Loucy (cell line): ENCODE results near the gene FAM114A2.
A peak's percentile ranks its signal among the peaks of the same experiment; 100 is the strongest.

Experiments used
- H2AFZ ChIP-seq: fragments of 200-600 bp; sonication (generic); 2 replicates; pipeline ENCODE4 v1.6.0; 2016; ENCODE audit warnings: antibody characterized with exemption, mild to moderate bottlenecking, low read length, moderate library complexity
- H3F3A ChIP-seq: fragments of 200-600 bp; 2 replicates; pipeline ENCODE4 v1.6.0; 2016; ENCODE audit warnings: antibody characterized with exemption, low read depth, mild to moderate bottlenecking
- H3K27me3 ChIP-seq: fragments of 200-600 bp; sonication (generic); 2 replicates; pipeline ENCODE4 v1.6.1; 2014; ENCODE audit warnings: low read length, mild to moderate bottlenecking; ENCODE audit not compliant: insufficient read depth, poor library complexity, severe bottlenecking
- H3K36me3 ChIP-seq: fragments of 200-600 bp; sonication (generic); 2 replicates; pipeline ENCODE4 v1.6.1; 2016; ENCODE audit warnings: low read length; ENCODE audit not compliant: insufficient read depth
- H3K4me1 ChIP-seq: fragments of 200-600 bp; sonication (generic); 2 replicates; pipeline ENCODE4 v1.5.1; 2014; ENCODE audit warnings: low read length, mild to moderate bottlenecking; ENCODE audit not compliant: insufficient read depth, poor library complexity, severe bottlenecking
- H3K4me2 ChIP-seq: fragments of 200-600 bp; sonication (generic); 2 replicates; pipeline ENCODE4 v1.6.0; 2014; ENCODE audit warnings: antibody characterized with exemption, low read length, low read depth, mild to moderate bottlenecking; ENCODE audit not compliant: poor library complexity, severe bottlenecking
- H3K4me3 ChIP-seq: fragments of 200-600 bp; sonication (generic); 2 replicates; pipeline ENCODE4 v1.5.1; 2014; ENCODE audit warnings: low read length, mild to moderate bottlenecking, mixed read lengths; ENCODE audit not compliant: poor library complexity, severe bottlenecking
- H3K79me2 ChIP-seq: fragments of 200-600 bp; sonication (generic); 2 replicates; pipeline ENCODE4 v1.6.1; 2014; ENCODE audit warnings: low read length; ENCODE audit not compliant: insufficient read depth
- H3K9ac ChIP-seq: fragments of 200-600 bp; sonication (generic); 2 replicates; pipeline ENCODE4 v1.6.0; 2014; ENCODE audit warnings: mild to moderate bottlenecking, low read depth, low read length, moderate library complexity; ENCODE audit not compliant: poor library complexity, severe bottlenecking
- H3K9me2 ChIP-seq: fragments of 200-600 bp; sonication (generic); replicated peaks from 2 replicates; pipeline ENCODE4 v1.6.1; 2016; ENCODE audit warnings: low read depth, low read length, mixed read lengths
- H3K9me3 ChIP-seq: fragments of 200-600 bp; sonication (generic); 2 replicates; pipeline ENCODE4 v1.6.1; 2014; ENCODE audit warnings: mild to moderate bottlenecking, antibody characterized with exemption, low read length, low read depth; ENCODE audit not compliant: insufficient read depth
- H4K20me1 ChIP-seq: fragments of 200-600 bp; sonication (generic); 2 replicates; pipeline ENCODE4 v1.6.0; 2014; ENCODE audit warnings: antibody characterized with exemption, low read length, mild to moderate bottlenecking; ENCODE audit not compliant: insufficient read depth, poor library complexity, severe bottlenecking
- CTCF ChIP-seq: fragments of 200-600 bp; sonication (generic); conservative IDR thresholded peaks from 2 replicates; pipeline ENCODE4 v1.5.1; 2014; ENCODE audit warnings: mild to moderate bottlenecking, antibody characterized with exemption, low read length
- EZH2phosphoT487 ChIP-seq: fragments of 200-600 bp; IDR thresholded peaks from 2 replicates; pipeline ENCODE4 v1.6.1; 2018; ENCODE audit warnings: antibody characterized with exemption, mild to moderate bottlenecking, moderate library complexity, borderline replicate concordance

FAM114A2 gene

GRCh38 chr5:153964880-153965645 is 73.6 kb downstream of the FAM114A2 start:
- Histone ChIP-seq H3K4me3 (no peak overlapping the region), H2AFZ (peak overlapping the region; percentile 67; the same call in 1 of the 2 replicates), H3F3A (no peaks in the 10 kb centered on the region), H3K27me3 (no peaks in the 10 kb centered on the region), H3K79me2 (no peaks in the 10 kb centered on the region), H3K9ac (no peak overlapping the region), H3K36me3 (no peaks in the 10 kb centered on the region), H3K9me2 (no peaks in the 10 kb centered on the region), H3K9me3 (no peaks in the 10 kb centered on the region), H4K20me1 (no peaks in the 10 kb centered on the region), H3K4me2 (peak overlapping the region; percentile 48), H3K4me1 (peaks cover 14% of the 10 kb centered on the region)
- TF ChIP-seq EZH2phosphoT487 (no peak), CTCF (peak; percentile 74)

- no peaks in the 10 kb centered on the region for H4K20me1 ChIP-seq
- no peak overlapping the region for H3K9ac ChIP-seq
- no peak for TF ChIP-seq EZH2phosphoT487
- TF ChIP-seq CTCF, result no peak
- no peak overlapping the region for H3K4me3 ChIP-seq
- no peaks in the 10 kb centered on the region for H3K27me3 ChIP-seq
- H3K79me2 ChIP-seq, result no peaks in the 10 kb centered on the region
- no peaks in the 10 kb centered on the region for H3F3A ChIP-seq
- H3K4me2 ChIP-seq, result peak overlapping the region; percentile 48
- peaks cover 18% of the 10 kb centered on the region for H3K4me1 ChIP-seq
- no peaks in the 10 kb centered on the region for H3K9me3 ChIP-seq
- H2AFZ ChIP-seq, result peak overlapping the region; percentile 67; the same call in 1 of the 2 replicates
- H3K9me2 ChIP-seq, result no peaks in the 10 kb centered on the region
- no peaks in the 10 kb centered on the region for H3K36me3 ChIP-seq
Observed at GRCh38 chr5:153964191-153964879, 74.4 kb downstream of the FAM114A2 start.

- peak overlapping the region; percentile 36 for H3K9ac ChIP-seq
- H3K36me3 ChIP-seq, result no peaks in the 10 kb centered on the region
- peaks cover 18% of the 10 kb centered on the region for H3K4me1 ChIP-seq
- no peaks in the 10 kb centered on the region for H3K9me2 ChIP-seq
- TF ChIP-seq EZH2phosphoT487, result no peak
- TF ChIP-seq CTCF, result no peak
- H3K9me3 ChIP-seq, result no peaks in the 10 kb centered on the region
- H3K4me3 ChIP-seq, result peak overlapping the region; percentile 48
- H3K27me3 ChIP-seq, result no peaks in the 10 kb centered on the region
- no peaks in the 10 kb centered on the region for H3K79me2 ChIP-seq
- peak overlapping the region; percentile 70 for H3K4me2 ChIP-seq
- H4K20me1 ChIP-seq, result no peaks in the 10 kb centered on the region
- peak overlapping the region; percentile 83 for H2AFZ ChIP-seq
- H3F3A ChIP-seq, result no peaks in the 10 kb centered on the region
Observed at GRCh38 chr5:153960269-153961215, 78.2 kb downstream of the FAM114A2 start.
